Hematopoietic multipotent progenitor cell treated with erythropoietin and hydrocortisone succinate and interleukin-3 and kit ligand, for 15 days (in vitro differentiated cells): ENCODE measurements around the gene NXNL2.
A peak's percentile ranks its signal among the peaks of the same experiment; 100 is the strongest.

Source experiments
- DNase-seq: peaks from one replicate; pipeline ENCODE4 v3.0.0-alpha.2; 2015; ENCODE audit warnings: low spot score

Gene NXNL2

DNA sequence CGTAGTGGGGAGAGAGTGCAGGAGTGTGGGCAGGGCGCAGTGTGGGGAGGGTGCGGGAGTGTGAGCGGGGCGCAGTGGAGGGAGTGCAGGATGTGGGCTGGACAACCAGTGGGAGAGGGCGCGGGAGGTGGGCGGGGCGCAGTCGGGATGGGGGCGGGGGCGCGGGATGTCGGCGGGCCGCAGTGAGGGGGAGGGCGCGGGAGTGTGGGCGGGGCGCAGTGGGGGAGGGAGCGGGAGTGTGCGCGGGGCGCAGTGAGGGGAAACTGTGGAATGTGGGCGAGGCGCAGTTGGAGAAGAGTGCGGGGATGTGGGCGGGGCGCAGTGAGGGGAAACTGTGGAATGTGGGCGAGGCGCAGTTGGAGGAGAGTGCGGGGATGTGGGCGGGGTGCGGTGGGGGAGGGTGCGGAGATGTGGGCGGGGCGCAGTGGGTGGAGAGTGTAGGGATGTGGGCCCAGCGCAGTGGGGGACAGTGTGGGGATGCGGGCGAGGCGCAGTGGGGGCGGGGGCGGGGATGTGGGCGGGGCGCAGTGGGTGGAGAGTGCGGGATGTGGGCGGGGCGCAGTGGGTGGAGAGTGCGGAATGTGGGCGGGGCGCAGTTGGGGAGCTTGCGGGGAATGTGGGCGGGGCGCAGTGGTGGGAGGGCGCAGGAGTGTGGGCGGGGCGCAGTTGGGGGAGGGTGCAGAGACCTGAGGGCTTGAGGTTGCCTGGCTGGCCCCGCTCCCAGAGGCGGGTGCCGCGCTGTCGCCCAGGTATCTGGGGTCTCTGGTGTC, at the start of gene NXNL2:
Gene NXNL2 (plus strand): TSS at position 723 of the 770 bp plus-strand sequence. CDS start 257 bp downstream, outside the sequence.
- DNase-seq, result peak; percentile 23

DNA sequence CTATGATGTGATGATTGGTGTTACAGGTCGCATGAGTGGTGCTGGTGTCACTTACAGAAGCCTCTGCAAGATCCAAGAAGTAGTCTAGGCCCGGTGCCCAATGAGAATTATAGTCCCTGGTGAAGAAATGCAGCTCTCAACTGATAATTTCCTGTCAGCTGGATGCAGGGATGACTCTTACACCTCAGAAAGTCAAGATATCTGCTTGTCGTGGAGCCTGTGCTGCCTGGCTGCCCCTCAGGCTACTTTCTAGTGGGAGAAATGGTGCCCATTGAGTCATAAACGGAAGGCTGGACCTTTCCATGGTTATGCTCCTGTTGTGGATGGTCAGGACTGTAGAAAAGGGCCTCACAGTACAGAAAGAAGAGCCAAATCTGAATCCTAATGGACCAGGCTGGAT, 46.8 kb upstream of the NXNL2 start:
- no peak for DNase-seq

DNA sequence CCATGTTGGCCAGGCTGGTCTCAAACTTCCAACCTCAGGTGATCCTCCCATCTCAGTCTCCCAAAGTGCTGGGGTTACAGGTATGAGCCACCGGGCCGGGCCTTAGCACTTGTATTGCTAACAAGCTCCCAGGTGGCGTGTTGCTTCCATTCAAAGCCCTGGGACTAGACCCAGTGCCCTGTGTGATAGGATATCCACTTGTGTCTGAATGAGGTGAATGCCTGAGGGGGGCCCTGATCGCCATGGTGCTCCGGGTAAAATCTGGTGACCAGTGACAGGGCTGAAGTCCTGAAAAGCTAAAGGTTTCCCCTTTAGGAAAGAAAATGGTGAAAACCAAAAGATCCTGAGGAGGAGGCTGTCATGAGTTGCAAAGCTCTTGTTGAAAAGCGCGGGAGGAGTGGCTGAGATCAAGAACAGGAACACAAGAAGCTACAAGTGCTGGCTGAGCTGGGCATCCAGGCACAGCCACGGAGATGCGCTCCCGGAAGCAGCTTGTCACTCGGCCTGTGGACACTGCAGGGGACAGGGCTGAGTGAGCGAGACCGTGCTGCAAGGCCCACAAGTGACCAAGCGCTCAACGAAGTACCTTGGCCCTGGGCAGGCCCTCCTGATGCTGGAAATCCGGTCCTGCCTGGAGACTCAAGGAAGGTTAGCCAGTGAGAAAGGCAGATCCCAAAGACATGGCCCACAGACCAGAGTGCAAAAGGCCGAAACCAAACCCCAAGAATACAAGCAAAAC, 39.8 kb upstream of the NXNL2 start:
- DNase-seq, result no peak

DNA sequence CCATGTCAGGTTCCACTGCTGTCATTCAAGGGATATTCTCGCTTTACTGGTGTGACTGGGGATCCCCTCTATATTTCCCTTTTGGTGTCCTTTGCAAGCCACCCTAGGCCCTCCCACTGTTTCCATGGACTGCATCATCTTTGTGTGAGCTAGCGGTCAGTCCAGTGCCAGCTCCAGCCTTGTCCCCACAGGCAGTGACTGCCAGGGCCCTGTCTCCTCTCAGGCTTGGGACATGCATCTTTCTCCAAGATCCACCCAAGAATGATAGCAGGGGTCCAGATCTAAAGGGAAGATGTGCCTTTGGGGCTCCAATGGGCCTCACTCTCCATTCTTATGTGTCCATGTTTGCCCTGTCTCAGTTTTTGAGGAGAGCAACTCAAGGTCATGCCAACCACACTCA, 37.8 kb upstream of the NXNL2 start:
- DNase-seq, result no peak

DNA sequence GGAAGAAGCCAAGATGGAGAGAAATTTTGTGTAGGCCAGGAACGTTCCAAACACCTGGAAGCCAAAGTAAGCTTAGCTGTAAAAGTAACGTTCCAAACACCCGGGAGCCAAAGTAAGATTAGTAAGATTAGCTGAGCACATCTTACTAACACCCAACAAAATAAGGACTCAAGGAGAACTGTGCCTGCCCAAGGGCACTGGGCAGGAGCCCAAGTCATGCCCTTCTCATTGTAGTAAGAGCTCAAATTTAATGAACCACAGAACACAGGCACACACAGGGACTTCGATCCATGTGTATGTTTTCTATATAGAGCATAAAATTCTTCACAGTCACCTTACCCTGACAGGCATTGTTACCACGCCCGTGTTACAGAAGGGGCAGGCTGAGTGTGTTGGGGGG, 36.1 kb upstream of the NXNL2 start:
- no peak for DNase-seq

DNA sequence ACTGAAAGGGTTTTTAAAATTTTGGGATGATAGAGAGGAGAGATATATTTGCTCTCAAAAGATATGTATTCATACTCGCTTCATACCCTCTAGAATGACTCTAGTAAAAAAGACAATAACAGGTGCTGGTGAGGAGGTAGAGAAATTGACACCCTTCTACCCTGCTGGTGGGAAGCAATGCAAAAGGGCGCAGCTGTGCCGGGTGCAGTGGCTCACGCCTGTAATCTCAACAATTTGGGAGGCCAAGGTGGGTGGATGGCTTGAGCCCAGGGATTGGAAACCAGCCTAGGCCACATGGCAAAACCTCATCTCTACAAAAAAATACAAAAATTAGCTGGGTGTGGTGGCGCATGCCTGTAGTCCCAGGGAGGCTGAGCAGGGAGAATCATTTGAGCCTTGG, 33.9 kb upstream of the NXNL2 start:
- no peak for DNase-seq

DNA sequence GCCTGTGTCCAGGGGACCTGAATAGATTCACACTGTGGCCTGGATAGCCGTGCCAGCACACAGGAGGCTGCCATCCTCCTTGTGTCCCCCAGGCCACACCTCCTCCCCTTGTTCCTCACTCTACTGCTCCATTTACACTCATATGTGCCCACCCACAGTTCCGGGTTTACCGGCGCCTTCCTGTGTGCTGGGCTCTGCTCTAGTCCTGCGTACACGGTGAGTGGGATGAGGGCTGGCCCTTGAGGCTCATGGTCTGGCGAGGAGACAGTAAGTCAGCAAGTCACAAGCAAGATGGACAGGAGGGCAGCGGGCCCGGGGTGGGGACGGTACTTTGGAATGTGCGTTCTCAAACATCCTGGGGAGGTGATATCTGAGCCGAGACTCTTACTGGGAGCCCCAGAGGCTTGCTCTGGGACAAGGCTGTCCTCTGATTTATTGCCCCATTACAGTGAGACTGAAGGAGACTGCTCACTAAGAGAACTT, 32.4 kb upstream of the NXNL2 start:
- DNase-seq, result no peak

DNA sequence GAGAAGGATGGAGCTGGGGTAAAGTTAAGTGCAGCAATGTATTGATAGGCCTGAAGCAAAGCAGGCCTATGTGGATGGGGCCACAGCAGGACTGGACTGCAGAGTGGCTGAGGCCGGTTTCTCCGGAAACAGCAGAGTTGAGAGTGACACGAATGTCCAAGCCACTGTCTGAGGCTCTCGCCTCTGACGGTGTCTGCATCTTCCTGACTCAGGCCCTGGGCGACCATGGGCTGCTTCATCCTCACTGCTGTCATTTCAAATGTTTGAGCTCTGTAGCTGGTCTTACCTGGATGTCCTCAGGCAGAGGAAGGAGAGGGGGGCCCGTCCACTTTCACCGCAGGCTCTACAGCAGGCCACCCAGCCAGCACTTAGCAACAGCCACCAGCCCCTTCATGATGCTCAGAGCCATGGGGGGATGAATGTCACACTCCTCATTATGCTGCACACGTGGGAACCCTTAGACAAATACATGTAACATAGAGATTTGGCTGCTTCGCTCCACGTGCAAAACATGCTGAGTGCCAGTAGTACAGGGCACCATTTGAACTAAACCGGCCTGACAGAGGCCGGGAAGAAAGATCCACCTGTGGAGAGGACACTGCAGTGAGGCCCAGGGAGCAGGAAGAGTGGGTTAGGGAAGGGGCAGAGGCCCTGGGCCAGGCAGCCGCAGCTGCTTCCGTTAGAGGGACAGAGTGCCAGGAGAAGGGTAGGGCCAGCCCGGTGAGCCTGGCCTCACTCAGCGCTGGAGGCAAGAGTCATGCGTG, 31.7 kb upstream of the NXNL2 start:
- DNase-seq, result no peak

DNA sequence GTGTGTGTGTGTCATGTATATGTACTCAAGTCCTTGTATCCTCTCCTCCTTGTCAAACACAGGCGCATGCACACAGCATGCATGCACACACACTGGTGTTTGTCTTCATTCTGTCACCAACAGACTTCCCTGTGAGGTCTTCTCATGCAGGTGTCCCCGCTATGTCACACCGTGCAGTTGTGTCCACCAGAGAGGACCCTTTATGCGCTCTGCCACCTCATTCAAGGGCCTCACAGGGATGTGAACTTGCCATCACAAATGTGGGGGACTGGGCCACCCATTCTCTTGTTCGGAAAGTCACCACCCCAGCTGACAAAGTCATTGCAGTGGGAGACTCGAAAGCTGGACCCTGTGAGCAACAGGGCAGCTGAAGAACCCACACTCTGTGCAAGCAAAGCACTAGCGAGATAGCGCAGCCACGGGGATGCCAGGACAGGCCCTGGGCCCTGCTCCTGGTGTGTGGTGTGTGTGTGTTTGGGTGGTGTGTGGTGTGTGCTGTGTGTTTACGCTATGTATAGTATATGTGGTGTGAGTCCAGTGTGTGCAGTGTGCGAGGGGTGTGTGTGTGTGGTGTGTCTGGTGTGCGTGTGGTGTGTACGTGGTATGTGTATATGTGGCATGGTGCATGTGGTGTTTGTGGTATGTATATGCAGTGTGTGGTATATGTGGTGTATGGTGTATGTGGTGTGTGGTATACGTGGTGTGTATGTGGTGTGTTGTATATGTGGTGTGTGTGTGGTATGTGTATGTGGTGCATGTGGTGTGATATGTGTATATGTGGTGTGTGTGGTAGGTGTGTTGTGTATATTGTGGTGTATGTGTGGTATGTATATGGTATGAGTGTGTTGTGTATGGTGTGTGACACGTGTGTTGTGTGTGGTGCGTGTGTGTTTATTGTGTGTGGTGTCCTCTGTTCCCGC, 30.9 kb upstream of the NXNL2 start:
- no peak for DNase-seq

DNA sequence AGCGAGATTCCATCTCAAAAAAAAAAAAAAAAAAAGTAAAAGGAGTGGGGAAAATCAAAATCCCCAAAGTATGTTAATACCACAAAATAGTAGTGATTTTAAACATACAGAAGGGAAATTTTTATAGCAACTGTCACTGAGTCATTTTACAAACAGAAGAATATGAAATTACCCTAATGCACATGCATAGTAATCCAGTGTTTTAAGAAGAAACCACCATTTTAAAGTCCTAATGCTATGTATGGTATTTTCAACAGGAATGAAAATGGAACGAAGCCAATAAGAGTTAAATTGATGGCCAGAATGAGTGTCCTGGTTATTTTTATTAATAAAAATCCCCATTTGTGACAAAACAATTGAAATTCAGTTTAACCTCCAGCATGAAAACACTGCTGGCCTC, 26.7 kb upstream of the NXNL2 start:
- no peak for DNase-seq

DNA sequence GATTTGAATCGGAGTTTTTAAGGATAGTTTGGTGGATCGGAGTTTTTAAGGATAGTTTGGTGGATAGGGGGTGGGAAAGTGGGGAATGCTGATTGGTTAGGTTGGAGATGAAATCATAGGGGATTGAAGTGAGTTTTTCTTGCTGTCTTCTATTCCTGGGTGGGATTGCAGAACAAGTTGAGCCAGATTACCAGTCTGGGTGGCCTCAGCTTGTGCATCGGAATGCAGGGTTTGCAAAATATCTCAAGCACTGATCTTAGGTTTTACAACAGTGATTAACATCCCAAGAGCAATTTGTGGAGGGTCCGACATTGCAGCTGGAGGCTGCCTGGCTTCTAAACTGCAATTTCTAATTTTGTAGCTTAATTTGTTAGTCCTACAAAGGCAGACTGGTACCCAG, 23.1 kb upstream of the NXNL2 start:
- DNase-seq, result no peak

DNA sequence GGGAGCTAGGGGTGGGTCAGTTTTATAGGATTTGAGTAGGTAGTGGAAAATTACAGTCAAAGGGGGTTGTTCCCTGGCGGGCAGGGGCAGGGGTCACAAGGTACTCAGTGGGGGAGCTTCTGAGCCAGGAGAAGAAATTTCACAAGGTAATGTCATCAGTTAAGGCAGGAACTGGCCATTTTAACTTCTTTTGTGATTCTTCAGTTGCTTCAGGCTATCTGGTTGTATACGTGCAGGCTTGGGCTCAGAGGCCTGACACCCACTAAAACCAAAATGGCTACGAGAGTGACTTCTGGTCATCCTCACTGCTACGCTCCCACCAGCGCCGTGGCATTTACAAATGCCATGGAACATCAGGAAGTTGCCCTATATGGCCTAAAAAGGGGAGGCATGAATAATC, 20.7 kb upstream of the NXNL2 start:
- DNase-seq, result no peak

DNA sequence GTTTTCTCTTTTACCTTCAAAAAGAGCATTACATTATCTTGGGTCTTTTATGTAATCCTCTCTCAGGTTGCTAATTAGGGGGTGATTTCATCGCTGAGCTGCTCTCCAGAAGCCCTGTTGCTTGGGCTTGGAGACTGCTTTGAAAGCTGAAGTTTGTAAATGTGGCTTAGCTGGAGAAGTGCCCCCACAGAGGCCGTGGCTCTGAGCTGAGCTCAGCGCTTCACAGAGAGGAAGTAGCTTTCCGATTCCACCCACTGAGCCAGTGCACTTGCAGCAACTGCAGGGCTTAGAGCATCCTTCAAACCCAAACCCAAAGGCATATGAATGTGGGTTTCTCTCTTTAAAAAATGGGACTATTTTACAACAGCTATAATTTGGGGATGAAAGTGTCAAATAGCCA, 13.7 kb upstream of the NXNL2 start:
- no peak for DNase-seq

DNA sequence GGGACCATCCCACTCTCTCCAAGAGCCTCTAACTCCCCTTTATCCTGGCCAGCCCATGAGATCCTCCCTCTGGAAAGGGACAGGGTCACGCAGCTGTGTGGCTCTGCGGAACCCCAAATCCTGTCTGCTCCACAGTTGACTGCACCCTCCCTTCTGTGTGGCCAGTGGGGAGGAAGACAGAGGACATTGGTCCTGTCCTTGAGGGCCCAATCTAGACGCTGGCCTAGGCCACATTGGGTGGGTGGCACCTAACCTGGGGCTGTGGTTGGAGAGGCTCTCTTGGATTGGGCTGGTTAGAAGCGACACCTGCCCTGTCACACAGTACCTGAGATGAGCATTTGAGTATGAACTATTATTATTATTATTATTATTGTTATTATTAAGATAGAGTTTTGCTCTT, 12.6 kb upstream of the NXNL2 start:
- DNase-seq, result no peak

DNA sequence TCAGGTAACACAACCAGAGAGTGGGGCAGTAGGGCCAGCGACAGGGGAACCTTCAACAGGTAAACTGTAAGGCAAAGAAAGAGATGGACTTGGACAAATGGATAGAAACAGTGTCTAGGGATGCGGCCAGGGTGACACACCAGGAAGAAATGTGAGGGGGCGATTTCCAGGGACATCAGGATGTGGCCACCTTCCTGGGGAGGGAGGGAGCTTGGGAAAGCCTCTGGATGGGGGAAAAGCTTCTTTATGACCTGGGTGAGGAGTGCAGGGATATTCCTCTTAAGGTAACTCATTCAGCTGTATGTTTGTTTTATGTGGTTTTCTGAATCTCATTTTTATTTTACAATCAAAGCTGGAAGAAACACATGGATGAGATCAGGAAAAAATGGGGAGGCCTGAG, 11.9 kb upstream of the NXNL2 start:
- DNase-seq, result no peak

DNA sequence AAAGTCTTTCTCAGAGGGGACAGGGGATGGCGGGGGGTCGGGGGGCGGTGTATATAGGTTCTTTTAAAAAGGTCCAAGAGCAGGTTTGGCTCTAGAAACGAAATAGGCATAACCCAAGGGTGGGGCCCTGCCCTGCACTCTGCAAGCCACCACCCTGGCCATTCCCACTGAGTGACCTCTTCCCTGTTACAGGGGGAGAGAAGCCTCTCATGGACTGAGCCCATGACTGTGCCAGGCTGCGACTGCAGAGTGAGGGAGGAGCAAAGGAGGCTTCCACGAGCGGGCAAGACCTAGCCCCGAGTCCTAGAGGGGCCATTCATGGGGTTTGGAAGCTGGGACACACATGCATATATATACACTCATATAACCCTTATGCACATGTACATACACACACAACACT, 10.1 kb upstream of the NXNL2 start:
- DNase-seq, result no peak

DNA sequence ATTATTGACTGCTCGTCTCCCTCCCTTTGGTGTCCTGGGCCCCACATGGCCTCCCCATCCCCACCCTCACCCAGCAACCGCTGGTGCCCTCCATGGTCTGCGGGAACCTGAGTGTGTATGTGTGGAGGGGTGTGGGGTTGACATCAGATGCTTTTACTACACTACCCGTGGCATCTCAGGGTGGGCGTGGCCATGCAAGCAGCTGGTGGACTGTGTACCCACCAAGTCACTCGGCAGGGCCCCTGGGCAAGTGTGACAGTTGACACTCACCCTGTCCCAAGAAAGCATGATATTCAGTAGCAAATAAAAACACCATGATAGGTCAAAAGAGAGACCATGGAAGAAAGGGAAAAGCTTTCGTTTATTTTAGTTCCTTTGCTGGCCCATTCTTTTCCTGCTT, 7.4 kb upstream of the NXNL2 start:
- DNase-seq, result no peak

DNA sequence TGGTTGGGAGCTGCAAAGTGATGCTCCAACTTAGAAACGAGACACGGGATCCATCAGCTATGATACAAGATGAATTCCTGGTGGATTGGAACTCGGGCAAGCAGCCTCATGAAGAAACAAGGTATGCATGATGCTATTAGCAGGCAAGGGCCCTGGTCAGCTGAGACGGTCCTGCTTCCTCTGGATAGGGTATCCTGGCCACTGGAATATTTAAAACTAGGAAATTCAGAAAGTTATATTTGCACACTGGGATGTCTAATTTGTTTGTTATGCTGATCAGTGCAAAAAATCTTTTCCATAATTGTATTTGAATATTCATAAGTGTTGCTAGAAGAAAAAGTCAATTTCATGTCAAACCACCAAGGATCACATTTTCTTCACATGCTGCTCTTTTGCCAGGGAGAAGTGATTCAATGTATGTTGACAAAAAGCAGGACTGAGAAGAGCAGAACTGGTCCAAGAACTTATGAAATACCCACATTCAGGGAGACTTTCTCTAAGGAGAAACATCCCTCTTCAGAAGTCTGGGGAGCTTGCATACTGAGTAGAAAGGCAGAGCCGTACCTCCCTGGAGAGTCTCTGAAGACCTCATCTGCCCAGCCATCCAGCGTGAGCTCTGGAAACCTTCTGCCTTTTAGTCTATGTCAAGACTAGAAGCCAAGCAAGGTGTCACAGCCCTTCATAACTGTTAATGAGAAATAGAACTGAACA, 6.7 kb upstream of the NXNL2 start:
- DNase-seq, result no peak

DNA sequence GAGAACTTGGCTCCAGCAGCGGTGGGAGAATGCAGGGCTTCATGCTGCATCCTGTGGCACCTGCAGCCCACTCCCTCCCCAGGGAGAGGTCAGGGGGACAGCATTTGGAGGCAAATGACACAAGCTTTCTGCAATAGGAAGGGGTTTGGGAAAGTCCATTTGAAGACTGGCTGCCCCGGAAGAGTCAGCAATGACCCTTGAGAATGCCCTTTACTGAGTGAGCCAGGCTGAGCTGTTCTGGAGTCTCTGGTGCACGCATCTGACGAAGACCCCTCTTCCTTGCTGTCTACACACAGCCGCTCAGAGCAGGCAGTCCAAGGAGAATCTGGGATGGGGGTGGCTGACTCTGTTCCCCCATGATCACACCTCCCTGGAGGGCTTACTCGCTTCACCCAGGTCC, 5.5 kb upstream of the NXNL2 start:
- no peak for DNase-seq

DNA sequence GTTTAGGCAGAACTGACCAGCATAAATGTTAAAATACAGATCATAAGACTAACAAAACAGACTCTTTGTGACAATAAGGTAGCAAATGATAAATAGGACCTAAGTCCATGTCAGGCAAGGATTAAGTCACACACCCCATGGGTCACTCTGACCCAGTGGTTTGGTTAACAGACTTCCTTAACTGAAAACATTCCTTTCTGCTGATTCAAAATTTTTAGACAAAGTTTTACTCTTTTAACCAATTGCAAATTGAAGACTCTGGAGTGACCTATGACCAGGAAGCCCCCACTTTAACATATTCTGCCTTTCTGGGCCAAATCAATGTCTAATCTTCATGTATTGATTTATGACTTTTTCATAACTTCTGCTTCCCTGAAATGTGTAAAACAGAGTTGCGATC, 4.9 kb upstream of the NXNL2 start:
- no peak for DNase-seq
